Ovary (tissue), 9 donors: ENCODE data around the gene NFE2L3. TPM values are rescaled to one million over a fixed set of nuclear protein-coding genes. Genes with fewer than 3 reads are reported as not detected.

ENCODE experiments used
- DNase-seq, 5 donors: peaks; one replicate each; pipeline ENCODE4 v3.0.0-alpha.2; 2019 to 2020
- H3K27ac ChIP-seq, 2 donors: fragments of 200-600 bp; one replicate each; pipeline versions ENCODE4 v1.5.1 to v1.8.0; 2019 to 2022
- H3K27me3 ChIP-seq: fragments of 200-600 bp; one replicate; pipeline ENCODE4 v1.8.0; 2022
- H3K36me3 ChIP-seq: fragments of 200-600 bp; sonication (generic); one replicate; pipeline ENCODE4 v1.5.1; 2019
- H3K4me1 ChIP-seq: one replicate; pipeline ENCODE4 v1.8.1; 2013; ENCODE audit warnings: mild to moderate bottlenecking, moderate library complexity; ENCODE audit not compliant: insufficient read depth
- H3K4me3 ChIP-seq: fragments of 200-600 bp; sonication (generic); one replicate; pipeline ENCODE4 v1.5.1; 2017
- H3K9me3 ChIP-seq, 2 donors: fragments of 200-600 bp in 1 of 2; sonication (generic) in 1 of 2; one replicate each; pipeline versions ENCODE4 v1.5.1 to v1.8.1; 2013 to 2019; ENCODE audit warnings: mild to moderate bottlenecking in 1 of 2, moderate library complexity in 1 of 2
- CTCF ChIP-seq, 3 donors: fragments of 450-650 bp in 2 of 3; fragments of 200-600 bp in 1 of 3; IDR thresholded peaks; one replicate each; pipeline versions ENCODE4 v1.5.1 to v1.8.0; 2016 to 2022; ENCODE audit warnings: antibody characterized with exemption in 3 of 3, mild to moderate bottlenecking in 1 of 3
- EP300 ChIP-seq: sonication (generic); formaldehyde crosslinking; IDR thresholded peaks from one replicate; pipeline ENCODE4 v1.6.1; 2017; ENCODE audit warnings: antibody characterized with exemption
- POLR2A ChIP-seq: fragments of 450-650 bp; IDR thresholded peaks from one replicate; pipeline ENCODE4 v1.6.1; 2017; ENCODE audit warnings: antibody characterized with exemption, mild to moderate bottlenecking, moderate library complexity
- WGBS, 3 donors: extraction: QIAGEN DNeasy Blood & Tissue Kit in 1 of 3; methylation state at CpG; one replicate each; pipeline versions ENCODE4 v1.1.5 to v1.1.7; 2013 to 2017; 5-methylcytosine and 5-hydroxymethylcytosine counted together
- intact Hi-C, 4 donors: fragments of 100-400 bp; cut with DNase I; formaldehyde crosslinking; loops; one replicate each; pipeline versions ENCODE4 v1.11.0 to v1.15.1; 2022 to 2023
- polyA plus RNA-seq, 2 donors: library from polyadenylated mRNA; stranded (reverse); fragments of 200-250 nt in 1 of 2; fragments of 350-450 nt in 1 of 2; fragmentation: Illumina TruSeq in 1 of 2; extraction: RNeasy Lipid Tissue Mini Kit (QIAGEN cat#74804) in 1 of 2; gene quantifications; one replicate each; pipeline ENCODE4 v1.2.3, GENCODE V29; 2013 to 2014
- total RNA-seq, 7 donors: library from RNA; depleted of rRNA in 2 of 7; stranded (reverse); fragments of >200 nt in 2 of 7; fragmentation: NEBNext Ultra II Directional in 3 of 7; extraction: Animal tissue kit (Norgen Biotek cat#: 25700) in 3 of 7; gene quantifications; one replicate each; pipeline versions ENCODE4 v1.1.0 to v1.2.4, GENCODE V29; 2016 to 2023
- donor health status: DM: no; HTN: no; CAD: no; lungs with moderate emphysema.
- donor health status: DM: no; HTN: no; CAD: no.
- donor health status: Bipolar disorder and iron deficiency.
- donor health status: DM: yes; HTN: yes; CAD: no.
- donor health status: DM: no; HTN: no; CAD: no.
- donor health status: DM: yes; HTN: yes; CAD: no.

NFE2L3 gene
- total and polyA plus RNA-seq, 9 donors = 0.45 to 6.1 (median 1.1) TPM

- DNase-seq = no peak
These were observed 26.4 kb downstream of the NFE2L3 start for GRCh38 chr7:26178272-26178960.

DNA sequence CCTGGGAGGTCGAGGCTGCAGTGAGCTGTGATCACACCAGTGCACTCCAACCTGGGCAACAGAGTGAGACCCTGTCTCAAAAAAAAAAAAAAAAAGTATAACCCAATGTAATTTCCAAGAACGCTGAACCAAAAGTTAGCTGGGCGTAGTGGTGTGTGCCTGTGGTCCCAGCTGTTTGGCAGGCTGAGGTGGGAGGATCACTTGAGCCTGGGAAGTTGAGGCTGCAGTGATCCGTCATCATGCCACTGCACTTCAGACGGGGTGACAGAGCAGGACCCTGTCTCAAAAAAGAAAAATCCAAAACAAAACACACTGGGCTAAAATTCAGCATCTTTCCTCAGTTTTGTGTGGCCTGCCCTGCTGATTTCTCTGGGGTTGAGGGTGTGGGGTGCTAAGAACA lies 27.4 kb downstream of the NFE2L3 start:
- intact Hi-C loops = no loop called here
- no peak overlapping the region for H3K27ac ChIP-seq
- H3K36me3 ChIP-seq = no peaks in the 10 kb centered on the region
- TF ChIP-seq CTCF (IDR thresholded peaks at IDR 0.05) = no peak
- no peak for TF ChIP-seq POLR2A
- no peak for TF ChIP-seq EP300
- H3K4me1 ChIP-seq = no peaks in the 10 kb centered on the region
- H3K4me3 ChIP-seq = no peak overlapping the region
- WGBS, 3 donors = 47 to 62% (median 53%) methylated on average over 5 of the region's 5 CpGs
- no peaks in the 10 kb centered on the region for H3K27me3 ChIP-seq
- DNase-seq = no peak
- H3K9me3 ChIP-seq = no peaks in the 10 kb centered on the region

More at GRCh38 chr7:26178272-26178960, 26.4 kb downstream of the NFE2L3 start:
- Histone ChIP-seq H3K27ac (no peak overlapping the region), H3K36me3 (no peaks in the 10 kb centered on the region), H3K4me1 (no peaks in the 10 kb centered on the region), H3K4me3 (no peak overlapping the region), H3K9me3 (no peaks in the 10 kb centered on the region), H3K27me3 (no peaks in the 10 kb centered on the region)
- WGBS, 3 donors = 81 to 85% (median 85%) methylated on average over 7 of the region's 7 CpGs
- intact Hi-C loops = no loop called here
- TF ChIP-seq EP300 (no peak), POLR2A (no peak), CTCF (IDR thresholded peaks at IDR 0.05) (no peak)

DNA sequence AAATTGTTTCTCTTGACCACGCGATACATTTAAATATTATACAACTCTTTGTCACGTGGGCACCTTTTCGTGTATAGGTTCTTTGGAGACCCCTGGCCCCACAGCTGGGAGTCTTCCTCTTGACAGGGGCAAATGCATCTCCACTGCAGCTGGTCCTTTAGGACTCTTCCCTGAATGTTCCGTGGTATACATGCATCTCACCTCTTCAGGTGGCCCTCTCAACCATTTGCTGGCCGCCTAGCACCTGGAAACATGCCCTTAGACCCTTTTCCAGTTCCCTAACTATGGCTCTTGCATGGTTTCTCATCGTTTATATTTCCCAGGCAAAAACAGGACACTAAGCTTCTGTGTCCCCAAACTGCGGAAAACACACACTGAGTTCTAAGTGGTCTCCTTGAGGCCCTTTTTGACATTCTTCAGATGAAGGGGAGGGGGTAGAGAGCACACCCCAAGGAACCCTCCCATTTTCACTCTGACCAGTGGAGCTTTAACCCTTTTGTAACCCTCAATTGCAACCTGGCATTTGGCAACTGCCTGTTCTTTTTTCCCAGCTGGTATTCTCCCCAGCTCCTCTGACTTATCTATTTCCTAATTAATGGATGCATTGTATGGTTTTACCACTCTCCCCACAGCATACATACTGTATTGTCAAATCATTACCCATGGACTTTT lies 28.0 kb downstream of the NFE2L3 start:
- intact Hi-C loops = no loop called here
- Histone ChIP-seq H3K36me3 (no peaks in the 10 kb centered on the region), H3K4me1 (no peaks in the 10 kb centered on the region), H3K27ac (no peak overlapping the region), H3K9me3 (no peaks in the 10 kb centered on the region), H3K4me3 (no peak overlapping the region), H3K27me3 (no peaks in the 10 kb centered on the region)
- TF ChIP-seq EP300 (no peak), CTCF (IDR thresholded peaks at IDR 0.05) (no peak), POLR2A (no peak)
- no peak for DNase-seq
- WGBS, 3 donors = 24 to 41% (median 32%) methylated on average over 8 of the region's 8 CpGs

- no peak for DNase-seq
- no peaks in the 10 kb centered on the region for H3K4me1 ChIP-seq
These were observed 28.8 kb downstream of the NFE2L3 start for GRCh38 chr7:26180792-26181198.

More at GRCh38 chr7:26180792-26181198, 28.8 kb downstream of the NFE2L3 start:
- intact Hi-C loops = no loop called here
- no peak overlapping the region for H3K27ac ChIP-seq
- H3K9me3 ChIP-seq = no peaks in the 10 kb centered on the region
- no peaks in the 10 kb centered on the region for H3K27me3 ChIP-seq
- 46 to 60% (median 58%) methylated on average over 5 of the region's 5 CpGs for WGBS, 3 donors
- TF ChIP-seq POLR2A (no peak), CTCF (IDR thresholded peaks at IDR 0.05) (no peak), EP300 (no peak)
- no peaks in the 10 kb centered on the region for H3K36me3 ChIP-seq
- H3K4me3 ChIP-seq = no peak overlapping the region
